ENCODE results near the gene POLN. TPM values are rescaled to one million over a fixed set of nuclear protein-coding genes. Genes with fewer than 3 reads are reported as not detected.

POLN gene
- total RNA-seq, 1 experiment from 2014 or later, result 0.26 TPM

DNA sequence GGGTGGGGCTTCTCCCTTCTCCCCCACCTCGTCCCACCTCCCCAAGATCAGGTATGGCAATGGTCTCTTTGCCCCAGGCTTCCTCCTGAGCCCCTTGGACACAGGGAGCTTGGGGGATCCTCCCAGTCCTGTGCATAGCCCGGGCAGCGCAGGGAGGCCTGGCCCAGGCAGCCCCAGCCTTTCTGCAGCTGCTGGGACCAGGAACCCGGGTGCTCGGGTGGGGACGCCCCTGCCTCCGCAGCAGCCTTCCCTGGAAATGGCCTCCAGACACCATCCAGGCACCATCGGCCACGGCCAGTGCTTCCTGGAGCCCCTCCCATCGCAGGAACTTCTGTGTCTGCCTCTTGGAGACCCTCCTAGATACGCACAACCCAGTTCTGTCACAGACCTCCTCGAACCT, 25.9 kb upstream of the POLN start:
- H3K27ac ChIP-seq (ENCODE audit: low read length), result no peak overlapping the region
- ATAC-seq, result no peak
- no peaks in the 10 kb centered on the region for H3K36me3 ChIP-seq (ENCODE audit: low read depth, low read length)
- no peak overlapping the region for H2AFZ ChIP-seq (ENCODE audit: low read length)
- CTCF ChIA-PET, result no interaction called here
- H3K4me3 ChIP-seq (ENCODE audit: low read length), result no peak overlapping the region
- no peak overlapping the region for H3K4me2 ChIP-seq (ENCODE audit: low read length)
- no peaks in the 10 kb centered on the region for H3K9me2 ChIP-seq (replicated peaks; ENCODE audit: low read length)
- no peaks in the 10 kb centered on the region for H3K27me3 ChIP-seq (ENCODE audit: low read length)
- H3K4me1 ChIP-seq (ENCODE audit: insufficient read depth, low read length), result peaks cover under 1% of the 10 kb centered on the region; the same call in 1 of the 2 replicates
- BruUV-seq (replicated peaks), result no TSS peak
- H3K79me2 ChIP-seq (ENCODE audit: low read length), result no peaks in the 10 kb centered on the region
- POLR2A ChIA-PET (ENCODE audit: unreplicated experiment), result no interaction called here
- no peak for DNase-seq
- intact Hi-C loops (cut with micrococcal nuclease), result no loop called here
- H3K9me3 ChIP-seq (ENCODE audit: low read length), result no peaks in the 10 kb centered on the region
- H3K9ac ChIP-seq (ENCODE audit: low read length), result no peak overlapping the region
- no peaks in the 10 kb centered on the region for H4K20me1 ChIP-seq (ENCODE audit: low read length)
- no peaks in the 10 kb centered on the region for H3F3A ChIP-seq (ENCODE audit: low read length, unreplicated experiment)
- TF ChIP-seq EZH2 (IDR thresholded peaks at IDR 0.05; ENCODE audit: low read length, unreplicated experiment) (no peak), EZH2phosphoT487 (IDR thresholded peaks at IDR 0.05; ENCODE audit: borderline replicate concordance, low read length) (no peak)
- TF ChIP-seq, protein P1, sequence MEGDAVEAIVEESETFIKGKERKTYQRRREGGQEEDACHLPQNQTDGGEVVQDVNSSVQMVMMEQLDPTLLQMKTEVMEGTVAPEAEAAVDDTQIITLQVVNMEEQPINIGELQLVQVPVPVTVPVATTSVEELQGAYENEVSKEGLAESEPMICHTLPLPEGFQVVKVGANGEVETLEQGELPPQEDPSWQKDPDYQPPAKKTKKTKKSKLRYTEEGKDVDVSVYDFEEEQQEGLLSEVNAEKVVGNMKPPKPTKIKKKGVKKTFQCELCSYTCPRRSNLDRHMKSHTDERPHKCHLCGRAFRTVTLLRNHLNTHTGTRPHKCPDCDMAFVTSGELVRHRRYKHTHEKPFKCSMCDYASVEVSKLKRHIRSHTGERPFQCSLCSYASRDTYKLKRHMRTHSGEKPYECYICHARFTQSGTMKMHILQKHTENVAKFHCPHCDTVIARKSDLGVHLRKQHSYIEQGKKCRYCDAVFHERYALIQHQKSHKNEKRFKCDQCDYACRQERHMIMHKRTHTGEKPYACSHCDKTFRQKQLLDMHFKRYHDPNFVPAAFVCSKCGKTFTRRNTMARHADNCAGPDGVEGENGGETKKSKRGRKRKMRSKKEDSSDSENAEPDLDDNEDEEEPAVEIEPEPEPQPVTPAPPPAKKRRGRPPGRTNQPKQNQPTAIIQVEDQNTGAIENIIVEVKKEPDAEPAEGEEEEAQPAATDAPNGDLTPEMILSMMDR (conservative IDR thresholded peaks at IDR 0.05; ENCODE audit: low read depth, low read length), result no peak

DNA sequence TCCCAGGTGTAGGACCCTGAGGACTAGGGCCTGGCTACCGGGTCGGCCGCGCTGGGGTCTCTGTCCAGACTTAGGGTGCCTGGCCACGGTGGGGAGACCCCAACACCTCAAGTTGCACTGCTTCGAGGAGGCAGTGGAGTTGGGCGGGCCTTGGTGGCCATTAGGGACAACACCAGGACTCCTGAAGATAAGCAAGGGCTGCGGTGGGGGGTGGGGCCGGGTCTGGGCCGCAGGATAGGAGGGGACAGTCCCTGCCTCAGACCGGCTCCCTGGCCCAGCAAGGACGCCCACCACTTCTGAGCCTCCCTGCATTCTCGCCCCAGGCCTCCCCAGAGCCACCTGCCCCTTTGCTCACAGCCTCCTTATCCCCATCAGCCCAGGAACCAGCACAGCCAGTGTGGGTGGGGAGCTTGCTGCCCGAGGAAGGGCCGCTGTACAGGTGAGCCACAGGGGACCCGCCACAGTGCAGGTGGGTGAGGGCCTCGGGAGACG, 25.4 kb upstream of the POLN start:
- Histone ChIP-seq H3K9me3 (ENCODE audit: low read length) (no peaks in the 10 kb centered on the region), H3K27ac (ENCODE audit: low read length) (no peak overlapping the region), H3K79me2 (ENCODE audit: low read length) (no peaks in the 10 kb centered on the region), H2AFZ (ENCODE audit: low read length) (no peak overlapping the region), H4K20me1 (ENCODE audit: low read length) (no peaks in the 10 kb centered on the region), H3K9ac (ENCODE audit: low read length) (no peak overlapping the region), H3K27me3 (ENCODE audit: low read length) (no peaks in the 10 kb centered on the region), H3K4me1 (ENCODE audit: insufficient read depth, low read length) (peaks cover 4% of the 10 kb centered on the region; the same call in 1 of the 2 replicates), H3F3A (ENCODE audit: low read length, unreplicated experiment) (no peaks in the 10 kb centered on the region), H3K9me2 (replicated peaks; ENCODE audit: low read length) (no peaks in the 10 kb centered on the region), H3K36me3 (ENCODE audit: low read depth, low read length) (no peaks in the 10 kb centered on the region), H3K4me2 (ENCODE audit: low read length) (no peak overlapping the region), H3K4me3 (ENCODE audit: low read length) (no peak overlapping the region)
- TF ChIP-seq, protein P1 (conservative IDR thresholded peaks at IDR 0.05; ENCODE audit: low read depth, low read length), result no peak
- no peak for TF ChIP-seq EZH2 (IDR thresholded peaks at IDR 0.05; ENCODE audit: low read length, unreplicated experiment)
- no peak for TF ChIP-seq EZH2phosphoT487 (IDR thresholded peaks at IDR 0.05; ENCODE audit: borderline replicate concordance, low read length)
- ATAC-seq (no peak), DNase-seq (no peak)
- ChIA-PET POLR2A (ENCODE audit: unreplicated experiment) (no interaction called here), CTCF (no interaction called here)
- BruUV-seq (replicated peaks), result no TSS peak
- intact Hi-C loops (cut with micrococcal nuclease), result no loop called here

DNA sequence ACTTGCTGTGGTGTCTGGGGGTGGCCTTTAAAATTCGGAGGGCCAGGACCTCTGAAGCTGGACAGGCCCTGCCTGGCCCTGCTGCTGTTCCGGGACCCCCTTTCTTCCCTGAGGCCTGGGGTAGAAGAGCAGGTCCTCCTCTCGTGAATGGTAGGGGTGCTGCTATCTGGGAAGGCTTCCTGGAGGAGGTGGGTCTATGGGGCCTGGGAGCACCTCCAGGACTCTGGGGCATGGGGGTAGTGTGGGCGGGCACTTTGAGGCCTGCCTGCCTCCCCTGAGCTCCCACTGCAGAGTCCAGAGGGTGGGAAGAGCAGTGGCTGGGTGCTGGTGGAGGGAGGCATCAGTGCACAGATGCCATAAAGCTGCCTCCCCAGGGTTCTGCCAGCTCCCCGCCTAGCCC, 24.9 kb upstream of the POLN start:
- POLR2A ChIA-PET (ENCODE audit: unreplicated experiment), result no interaction called here
- CTCF ChIA-PET, result no interaction called here
- no peak for ATAC-seq

More for the DNA sequence above, 24.9 kb upstream of the POLN start:
- intact Hi-C loops (cut with micrococcal nuclease), result no loop called here
- no peak overlapping the region for H2AFZ ChIP-seq (ENCODE audit: low read length)
- no peaks in the 10 kb centered on the region for H3K9me3 ChIP-seq (ENCODE audit: low read length)
- H3K9ac ChIP-seq (ENCODE audit: low read length), result no peak overlapping the region
- no peaks in the 10 kb centered on the region for H3K27me3 ChIP-seq (ENCODE audit: low read length)
- H4K20me1 ChIP-seq (ENCODE audit: low read length), result no peaks in the 10 kb centered on the region
- peaks cover 4% of the 10 kb centered on the region; the same call in 1 of the 2 replicates for H3K4me1 ChIP-seq (ENCODE audit: insufficient read depth, low read length)
- no peaks in the 10 kb centered on the region for H3K36me3 ChIP-seq (ENCODE audit: low read depth, low read length)
- H3F3A ChIP-seq (ENCODE audit: low read length, unreplicated experiment), result no peaks in the 10 kb centered on the region
- no peaks in the 10 kb centered on the region for H3K9me2 ChIP-seq (replicated peaks; ENCODE audit: low read length)
- no TSS peak for BruUV-seq (replicated peaks)
- H3K27ac ChIP-seq (ENCODE audit: low read length), result no peak overlapping the region
- H3K4me3 ChIP-seq (ENCODE audit: low read length), result no peak overlapping the region
- no peaks in the 10 kb centered on the region for H3K79me2 ChIP-seq (ENCODE audit: low read length)
- H3K4me2 ChIP-seq (ENCODE audit: low read length), result no peak overlapping the region
- no peak for DNase-seq
- TF ChIP-seq, protein P1 (conservative IDR thresholded peaks at IDR 0.05; ENCODE audit: low read depth, low read length), result no peak
- TF ChIP-seq EZH2phosphoT487 (IDR thresholded peaks at IDR 0.05; ENCODE audit: borderline replicate concordance, low read length) (no peak), EZH2 (IDR thresholded peaks at IDR 0.05; ENCODE audit: low read length, unreplicated experiment) (no peak)

Data from PC-3 (cell line).